ENCODE measurements around the gene ADAM20. TPM values are rescaled to one million over a fixed set of nuclear protein-coding genes. Genes with fewer than 3 reads are reported as not detected.
A peak's percentile ranks its signal among the peaks of the same experiment; 100 is the strongest.

ADAM20 gene
- total RNA-seq, result under 1 TPM in 8 of 9 donors, not detected in 1; 0.21 to 0.56 (median 0.35) TPM
- under 1 TPM in 1 of 2 donors, not detected in 1; 0.19 TPM for polyA plus RNA-seq
- long read RNA-seq, donor 1, result 0 reads
- long read RNA-seq, donor 2, result 0 reads
- long read RNA-seq, donor 3, result 0 reads

DNA sequence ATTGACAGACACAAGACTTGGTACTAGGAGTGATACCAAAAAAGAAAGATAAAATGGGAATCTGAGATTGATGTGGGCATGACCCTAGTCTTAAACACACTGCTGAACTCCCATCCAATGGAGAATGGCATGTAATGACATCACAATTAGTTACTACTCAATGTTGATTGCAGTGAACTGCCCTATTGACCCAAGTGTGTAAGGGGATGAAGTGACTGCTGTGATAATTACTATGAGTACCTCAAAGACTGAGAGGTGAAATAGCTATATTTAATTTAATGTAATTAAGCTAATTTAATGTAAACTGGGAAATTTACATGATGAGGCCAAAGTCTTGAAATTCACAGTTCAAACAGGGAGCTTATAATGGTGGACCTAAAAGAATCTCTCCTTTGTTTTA, at the start of gene ADAM20:
ADAM20 (minus strand) TSS at position 101 of the 400 bp plus-strand sequence. CDS start 10,247 bp downstream, outside the sequence.
- ATAC-seq (no peak), DNase-seq (no peak)
- no peaks in the 10 kb centered on the region for H3K4me1 ChIP-seq
- H3K36me3 ChIP-seq, result peaks cover 0 to 18% (median 2%) of the 10 kb centered on the region in 9 donors
- H3K27me3 ChIP-seq, result no peaks in the 10 kb centered on the region
- no peak within 1 kb of the TSS for H3K27ac ChIP-seq
- H3K4me3 ChIP-seq, result no peak within 1 kb of the TSS
- H3K9me3 ChIP-seq, result peaks cover 0 to 41% (median 4%) of the 10 kb centered on the region in 12 donors
- intact Hi-C loops (cut with DNase I), result no loop called here
- no peak for TF ChIP-seq POLR2A (IDR thresholded peaks at IDR 0.05)
- TF ChIP-seq CTCF (IDR thresholded peaks at IDR 0.05), result no peak

GRCh38 chr14:70576891-70577290, 42.1 kb upstream of the ADAM20 start:
- no peak for TF ChIP-seq CTCF (IDR thresholded peaks at IDR 0.05)
- TF ChIP-seq POLR2A (IDR thresholded peaks at IDR 0.05), result no peak
- Histone ChIP-seq H3K9me3 (peaks cover 0 to 3% (median 0%) of the 10 kb centered on the region in 12 donors), H3K27me3 (no peaks in the 10 kb centered on the region), H3K4me3 (no peak overlapping the region), H3K27ac (no peak overlapping the region), H3K4me1 (no peaks in the 10 kb centered on the region), H3K36me3 (peaks cover 0 to 54% (median 24%) of the 10 kb centered on the region in 9 donors)
- ATAC-seq, result no peak
- intact Hi-C loops (cut with DNase I), result no loop called here
- WGBS, 4 donors, result 96 to 98% (median 97%) methylated on average over 2 of the region's 2 CpGs
- no peak for DNase-seq

DNA sequence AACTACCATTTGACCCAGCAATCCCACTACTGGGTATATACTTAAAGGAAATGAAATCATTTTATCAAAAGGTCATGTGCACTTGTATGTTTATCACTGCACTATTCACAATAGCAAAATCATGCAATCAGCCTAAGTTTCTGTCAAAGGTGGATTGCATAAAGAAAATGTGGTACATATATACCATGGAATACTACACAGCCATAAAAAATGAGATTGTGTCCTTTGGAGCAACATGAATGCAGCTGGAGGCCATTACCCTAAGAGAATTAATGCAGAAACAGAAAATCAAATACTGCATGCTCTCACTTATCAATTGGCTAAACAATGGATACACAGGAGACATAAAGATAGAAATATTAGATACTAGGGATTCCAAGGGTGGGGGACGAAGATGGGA, 38.2 kb upstream of the ADAM20 start:
- intact Hi-C loops (cut with DNase I), result no loop called here
- no peaks in the 10 kb centered on the region for H3K4me1 ChIP-seq
- H3K27ac ChIP-seq, result no peak overlapping the region
- ATAC-seq (no peak), DNase-seq (no peak)
- H3K9me3 ChIP-seq, result peaks cover 0 to 3% (median 0%) of the 10 kb centered on the region in 12 donors
- H3K27me3 ChIP-seq, result no peaks in the 10 kb centered on the region
- no peak overlapping the region for H3K4me3 ChIP-seq
- peaks cover 0 to 40% (median 2%) of the 10 kb centered on the region in 9 donors for H3K36me3 ChIP-seq
- WGBS, 4 donors, result 95 to 100% (median 96%) methylated on average over 1 of the region's 1 CpG
- no peak for TF ChIP-seq POLR2A (IDR thresholded peaks at IDR 0.05)

DNA sequence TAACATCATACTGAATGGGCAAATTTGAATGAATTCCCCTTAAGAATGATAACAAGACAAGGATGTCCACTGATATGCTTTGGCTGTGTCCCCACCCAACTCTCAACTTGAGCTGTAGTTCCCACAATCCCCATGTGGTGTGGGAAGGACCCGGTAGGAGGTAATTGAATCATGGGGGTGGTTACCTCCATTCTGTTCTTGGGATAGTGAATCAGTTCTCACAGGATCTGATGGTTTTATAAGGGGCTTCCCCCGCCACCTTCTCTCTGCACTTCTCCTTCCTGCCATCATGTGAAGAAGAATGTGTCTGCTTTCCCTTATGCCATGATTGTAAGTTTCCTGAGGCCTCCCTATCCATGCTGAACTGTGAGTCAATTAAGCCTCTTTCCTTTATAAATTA, 36.3 kb upstream of the ADAM20 start:
- TF ChIP-seq CTCF (IDR thresholded peaks at IDR 0.05), result no peak
- no peak for TF ChIP-seq POLR2A (IDR thresholded peaks at IDR 0.05)
- Histone ChIP-seq H3K27ac (no peak overlapping the region), H3K27me3 (no peaks in the 10 kb centered on the region), H3K36me3 (peaks cover 0 to 52% (median 8%) of the 10 kb centered on the region in 9 donors), H3K9me3 (peaks cover 0 to 4% (median 0%) of the 10 kb centered on the region in 12 donors), H3K4me1 (no peaks in the 10 kb centered on the region), H3K4me3 (no peak overlapping the region)
- DNase-seq (no peak), ATAC-seq (no peak)
- intact Hi-C loops (cut with DNase I), result no loop called here
- WGBS, 4 donors, result 96 to 100% (median 97%) methylated on average over 2 of the region's 2 CpGs

DNA sequence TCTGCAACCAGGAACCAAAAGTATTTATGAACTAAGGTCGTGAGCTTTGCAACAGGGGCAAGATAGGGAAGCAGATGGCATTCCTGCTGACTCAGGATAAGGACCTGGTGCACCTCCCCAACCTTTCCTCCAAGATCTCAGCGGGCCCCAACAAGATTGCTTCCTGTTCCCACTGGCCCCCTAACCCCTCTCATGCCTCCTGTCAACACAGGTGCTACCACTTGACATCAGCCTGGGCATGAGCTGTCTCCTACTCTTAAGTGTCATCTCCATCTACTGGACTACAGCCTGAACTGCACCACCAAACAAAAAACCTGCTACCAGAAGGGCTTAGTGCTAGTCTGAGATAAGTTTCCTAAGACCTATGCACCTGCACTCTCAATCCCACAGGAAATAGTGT, 33.0 kb upstream of the ADAM20 start:
- no peaks in the 10 kb centered on the region for H3K27me3 ChIP-seq
- intact Hi-C loops (cut with DNase I), result loop anchor here in 1 of 10 donors (5.0 to 10.0 kb wide), 2 partner anchors 483 to 520 kb away; no protein-coding TSS in a partner anchor
- H3K27ac ChIP-seq, result no peak overlapping the region
- peaks cover 0 to 70% (median 27%) of the 10 kb centered on the region in 9 donors for H3K36me3 ChIP-seq
- peaks cover 0 to 15% (median 0%) of the 10 kb centered on the region in 12 donors for H3K9me3 ChIP-seq
- DNase-seq (no peak), ATAC-seq (peak in 2 of 4 donors; percentile 55 to 63)
- H3K4me3 ChIP-seq, result no peak overlapping the region
- TF ChIP-seq POLR2A (IDR thresholded peaks at IDR 0.05), result no peak
- peak in 11 of 12 donors; percentile 14 to 44 (median 29) for TF ChIP-seq CTCF (IDR thresholded peaks at IDR 0.05)
- 46 to 62% (median 54%) methylated on average over 2 of the region's 2 CpGs for WGBS, 4 donors
- peaks cover 0 to 4% (median 0%) of the 10 kb centered on the region in 12 donors for H3K4me1 ChIP-seq

All from heart left ventricle (tissue), 16 donors.